WTC11 (cell line): ENCODE results near the gene EP400.

Experiments used
- CTCF ChIP-seq: fragments of 200-600 bp; IDR thresholded peaks from 2 replicates; pipeline ENCODE4 v1.8.0; 2022; ENCODE audit warnings: antibody characterized with exemption
- ELF4 ChIP-seq: sonication (generic); formaldehyde crosslinking; IDR thresholded peaks from 2 replicates; pipeline ENCODE4 v1.8.1; 2022; ENCODE audit warnings: low read depth, mild to moderate bottlenecking, moderate library complexity, missing genetic modification reagents
- EMX1 ChIP-seq: fragments of 250-450 bp; sonication (Bioruptor Pico); IDR thresholded peaks from 2 replicates; pipeline ENCODE4 v1.8.0; 2021; ENCODE audit warnings: mild to moderate bottlenecking
- ETV6 ChIP-seq: sonication (generic); formaldehyde crosslinking; IDR thresholded peaks from 2 replicates; pipeline ENCODE4 v1.8.1; 2022; ENCODE audit warnings: mild to moderate bottlenecking, missing genetic modification reagents
- IRF1 ChIP-seq: sonication (generic); formaldehyde crosslinking; IDR thresholded peaks from 2 replicates; pipeline ENCODE4 v1.8.0; 2023; ENCODE audit warnings: missing genetic modification reagents
- ZNF138 ChIP-seq: sonication (generic); formaldehyde crosslinking; conservative IDR thresholded peaks from 2 replicates; pipeline ENCODE4 v1.8.1; 2022; ENCODE audit warnings: mild to moderate bottlenecking, moderate library complexity, missing genetic modification reagents
- ZNF423 ChIP-seq: fragments of 250-450 bp; sonication (Bioruptor Pico); IDR thresholded peaks from 2 replicates; pipeline ENCODE4 v2.1.2; 2022; ENCODE audit warnings: mild to moderate bottlenecking, moderate library complexity
- TF ChIP-seq, protein P1 (sequence below): fragments of 250-450 bp; sonication (Bioruptor Pico); IDR thresholded peaks from 2 replicates; pipeline ENCODE4 v1.9.0; 2021; ENCODE audit warnings: mild to moderate bottlenecking, borderline replicate concordance
- TF ChIP-seq, protein P2 (sequence below): sonication (generic); formaldehyde crosslinking; IDR thresholded peaks from 2 replicates; pipeline ENCODE4 v1.8.1; 2023; ENCODE audit warnings: mild to moderate bottlenecking, moderate library complexity, missing genetic modification reagents

DNA sequence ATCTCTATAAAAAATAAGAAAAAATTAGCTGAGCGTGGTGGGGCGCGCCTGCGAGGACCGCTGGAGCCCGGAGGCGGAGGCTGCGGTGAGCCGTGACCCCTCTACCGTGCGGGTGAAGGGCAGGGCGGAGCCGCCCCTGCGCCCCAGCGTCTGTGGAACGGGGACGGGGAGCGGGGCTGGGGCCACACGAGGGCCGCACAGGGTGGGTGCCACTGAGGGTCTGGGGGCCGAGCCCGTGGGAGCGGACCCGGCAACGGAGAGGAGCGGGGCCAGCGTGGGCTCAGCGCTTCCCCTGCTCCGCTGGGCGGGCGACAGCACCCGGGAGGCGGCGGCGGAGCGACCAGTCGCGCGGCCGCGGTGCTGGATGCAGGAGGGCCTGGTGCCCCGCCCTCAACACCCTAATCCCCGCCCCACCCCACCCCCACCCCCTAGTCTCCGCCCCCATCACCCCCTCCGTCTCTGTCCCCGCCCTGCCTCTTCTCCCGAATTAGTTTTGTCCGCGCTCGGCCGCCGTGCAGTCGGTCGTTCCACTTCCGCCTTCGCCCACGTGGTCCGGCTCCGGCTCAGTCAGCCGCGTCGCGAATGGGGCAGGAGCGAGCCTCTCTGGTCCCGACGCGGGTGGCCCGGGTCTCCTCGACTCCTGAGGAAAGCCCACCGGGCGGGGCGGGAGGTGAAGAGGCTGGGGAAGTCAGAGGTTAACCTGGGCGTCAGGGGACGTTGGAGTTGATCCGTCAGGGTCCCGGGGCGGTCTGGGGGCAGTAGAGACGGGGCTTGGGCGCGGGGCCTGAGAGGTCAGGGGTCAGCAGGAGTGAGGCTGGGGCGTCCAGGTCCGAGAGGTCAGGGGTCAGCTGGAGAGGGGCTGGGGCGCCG, 20.8 kb upstream of the EP400 start, which contains the start of gene PUS1:
- no peak for TF ChIP-seq CTCF
- TF ChIP-seq ZNF423 (CRISPR knock-in tag) = no peak
- TF ChIP-seq, protein P1, sequence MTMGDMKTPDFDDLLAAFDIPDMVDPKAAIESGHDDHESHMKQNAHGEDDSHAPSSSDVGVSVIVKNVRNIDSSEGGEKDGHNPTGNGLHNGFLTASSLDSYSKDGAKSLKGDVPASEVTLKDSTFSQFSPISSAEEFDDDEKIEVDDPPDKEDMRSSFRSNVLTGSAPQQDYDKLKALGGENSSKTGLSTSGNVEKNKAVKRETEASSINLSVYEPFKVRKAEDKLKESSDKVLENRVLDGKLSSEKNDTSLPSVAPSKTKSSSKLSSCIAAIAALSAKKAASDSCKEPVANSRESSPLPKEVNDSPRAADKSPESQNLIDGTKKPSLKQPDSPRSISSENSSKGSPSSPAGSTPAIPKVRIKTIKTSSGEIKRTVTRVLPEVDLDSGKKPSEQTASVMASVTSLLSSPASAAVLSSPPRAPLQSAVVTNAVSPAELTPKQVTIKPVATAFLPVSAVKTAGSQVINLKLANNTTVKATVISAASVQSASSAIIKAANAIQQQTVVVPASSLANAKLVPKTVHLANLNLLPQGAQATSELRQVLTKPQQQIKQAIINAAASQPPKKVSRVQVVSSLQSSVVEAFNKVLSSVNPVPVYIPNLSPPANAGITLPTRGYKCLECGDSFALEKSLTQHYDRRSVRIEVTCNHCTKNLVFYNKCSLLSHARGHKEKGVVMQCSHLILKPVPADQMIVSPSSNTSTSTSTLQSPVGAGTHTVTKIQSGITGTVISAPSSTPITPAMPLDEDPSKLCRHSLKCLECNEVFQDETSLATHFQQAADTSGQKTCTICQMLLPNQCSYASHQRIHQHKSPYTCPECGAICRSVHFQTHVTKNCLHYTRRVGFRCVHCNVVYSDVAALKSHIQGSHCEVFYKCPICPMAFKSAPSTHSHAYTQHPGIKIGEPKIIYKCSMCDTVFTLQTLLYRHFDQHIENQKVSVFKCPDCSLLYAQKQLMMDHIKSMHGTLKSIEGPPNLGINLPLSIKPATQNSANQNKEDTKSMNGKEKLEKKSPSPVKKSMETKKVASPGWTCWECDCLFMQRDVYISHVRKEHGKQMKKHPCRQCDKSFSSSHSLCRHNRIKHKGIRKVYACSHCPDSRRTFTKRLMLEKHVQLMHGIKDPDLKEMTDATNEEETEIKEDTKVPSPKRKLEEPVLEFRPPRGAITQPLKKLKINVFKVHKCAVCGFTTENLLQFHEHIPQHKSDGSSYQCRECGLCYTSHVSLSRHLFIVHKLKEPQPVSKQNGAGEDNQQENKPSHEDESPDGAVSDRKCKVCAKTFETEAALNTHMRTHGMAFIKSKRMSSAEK (CRISPR knock-in tag) = no peak
- no peak for TF ChIP-seq ZNF138 (CRISPR knock-in tag)
- 0 out of 2 replicates have a peak, but pooled peaks have one; percentile 18 for TF ChIP-seq IRF1 (CRISPR knock-in tag)
- TF ChIP-seq, protein P2, sequence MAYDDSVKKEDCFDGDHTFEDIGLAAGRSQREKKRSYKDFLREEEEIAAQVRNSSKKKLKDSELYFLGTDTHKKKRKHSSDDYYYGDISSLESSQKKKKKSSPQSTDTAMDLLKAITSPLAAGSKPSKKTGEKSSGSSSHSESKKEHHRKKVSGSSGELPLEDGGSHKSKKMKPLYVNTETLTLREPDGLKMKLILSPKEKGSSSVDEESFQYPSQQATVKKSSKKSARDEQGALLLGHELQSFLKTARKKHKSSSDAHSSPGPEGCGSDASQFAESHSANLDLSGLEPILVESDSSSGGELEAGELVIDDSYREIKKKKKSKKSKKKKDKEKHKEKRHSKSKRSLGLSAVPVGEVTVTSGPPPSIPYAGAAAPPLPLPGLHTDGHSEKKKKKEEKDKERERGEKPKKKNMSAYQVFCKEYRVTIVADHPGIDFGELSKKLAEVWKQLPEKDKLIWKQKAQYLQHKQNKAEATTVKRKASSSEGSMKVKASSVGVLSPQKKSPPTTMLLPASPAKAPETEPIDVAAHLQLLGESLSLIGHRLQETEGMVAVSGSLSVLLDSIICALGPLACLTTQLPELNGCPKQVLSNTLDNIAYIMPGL (CRISPR knock-in tag) = peak; percentile 59; the same call in 1 of the 2 replicates
- no peak for TF ChIP-seq ELF4 (CRISPR knock-in tag)
- TF ChIP-seq EMX1 = no peak
- TF ChIP-seq ETV6 (CRISPR knock-in tag) = peak; percentile 88
